PC-3 (cell line): Measurements from ENCODE around the gene LACC1. TPM values are rescaled to one million over a fixed set of nuclear protein-coding genes. Genes with fewer than 3 reads are reported as not detected.

Experiments
- ATAC-seq: fragments of 200-7000 bp; cut with Tn5 transposase; 2 replicates; pipeline ENCODE4 v1.9.1; 2020; ENCODE audit warnings: mild to moderate bottlenecking, moderate library complexity
- BruUV-seq: library from RNA; stranded (reverse); fragments of 400-500 nt; replicated peaks from 2 replicates; lab custom pipeline; 2021; lab: Mats Ljungman, UMichigan
- CTCF ChIA-PET: fragments of 300-600 bp; sonication (Branson Sonifier 250); formaldehyde crosslinking; loops from one replicate; lab custom pipeline; 2022; ENCODE audit warnings: antibody characterized with exemption; lab: Charles Lee
- POLR2A ChIA-PET: fragments of 300-600 bp; sonication (Branson Sonifier 250); formaldehyde crosslinking; loops from one replicate; lab custom pipeline; 2022; ENCODE audit warnings: antibody characterized with exemption; ENCODE audit not compliant: unreplicated experiment; lab: Charles Lee
- DNase-seq: peaks from one replicate; pipeline ENCODE4 v3.0.0-alpha.2; 2015
- H2AFZ ChIP-seq: fragments of 300-600 bp; sonication (generic); 2 replicates; pipeline ENCODE4 v1.6.0; 2016; ENCODE audit warnings: antibody characterized with exemption, low read length
- H3F3A ChIP-seq: fragments of 300-600 bp; sonication (generic); one replicate; pipeline ENCODE4 v1.6.0; 2017; ENCODE audit warnings: antibody characterized with exemption, low read length, control low read depth, mild to moderate bottlenecking; ENCODE audit not compliant: unreplicated experiment
- H3K27ac ChIP-seq: fragments of 300-600 bp; sonication (generic); 2 replicates; pipeline ENCODE4 v1.5.1; 2016; ENCODE audit warnings: mild to moderate bottlenecking, low read length
- H3K27me3 ChIP-seq: fragments of 300-600 bp; sonication (generic); 2 replicates; pipeline ENCODE4 v1.6.1; 2016; ENCODE audit warnings: low read length, mixed read lengths
- H3K36me3 ChIP-seq: fragments of 300-600 bp; sonication (generic); 2 replicates; pipeline ENCODE4 v1.6.1; 2016; ENCODE audit warnings: low read depth, mixed run types, low read length, mixed read lengths
- H3K4me1 ChIP-seq: fragments of 300-600 bp; sonication (generic); 2 replicates; pipeline ENCODE4 v1.5.1; 2016; ENCODE audit warnings: low read length; ENCODE audit not compliant: insufficient read depth
- H3K4me2 ChIP-seq: fragments of 300-600 bp; sonication (generic); 2 replicates; pipeline ENCODE4 v1.6.0; 2016; ENCODE audit warnings: low read length
- H3K4me3 ChIP-seq: fragments of 300-600 bp; sonication (generic); 2 replicates; pipeline ENCODE4 v1.5.1; 2016; ENCODE audit warnings: mild to moderate bottlenecking, low read length, mixed read lengths
- H3K79me2 ChIP-seq: fragments of 300-600 bp; sonication (generic); 2 replicates; pipeline ENCODE4 v1.6.1; 2017; ENCODE audit warnings: low read length, mixed read lengths
- H3K9ac ChIP-seq: fragments of 300-600 bp; sonication (generic); 2 replicates; pipeline ENCODE4 v1.6.0; 2016; ENCODE audit warnings: mild to moderate bottlenecking, low read length
- H3K9me2 ChIP-seq: fragments of 300-600 bp; sonication (generic); replicated peaks from 2 replicates; pipeline ENCODE4 v1.6.1; 2016; ENCODE audit warnings: mixed run types, low read length, mixed read lengths
- H3K9me3 ChIP-seq: fragments of 300-600 bp; sonication (generic); 2 replicates; pipeline ENCODE4 v1.6.1; 2016; ENCODE audit warnings: low read length, mixed read lengths
- H4K20me1 ChIP-seq: fragments of 300-600 bp; sonication (generic); 2 replicates; pipeline ENCODE4 v1.6.1; 2016; ENCODE audit warnings: low read length, mixed read lengths
- EZH2 ChIP-seq: fragments of 300-600 bp; sonication (generic); IDR thresholded peaks from one replicate; pipeline ENCODE4 v1.6.1; 2017; ENCODE audit warnings: antibody characterized with exemption, mild to moderate bottlenecking, low read length; ENCODE audit not compliant: unreplicated experiment
- EZH2phosphoT487 ChIP-seq: fragments of 300-600 bp; sonication (generic); IDR thresholded peaks from 2 replicates; pipeline ENCODE4 v1.6.1; 2018; ENCODE audit warnings: mild to moderate bottlenecking, antibody characterized with exemption, low read length, borderline replicate concordance
- intact Hi-C: fragments of 100-400 bp; cut with micrococcal nuclease; formaldehyde crosslinking; loops from 2 replicates; pipeline ENCODE4 v1.9.0; 2023
- total RNA-seq: library from RNA; depleted of rRNA; stranded (reverse); fragments of >200 nt; gene quantifications from 2 replicates; pipeline ENCODE4 v1.2.3, GENCODE V29; 2014
- TF ChIP-seq, protein P1 (sequence below): fragments of 300-600 bp; sonication (generic); conservative IDR thresholded peaks from 2 replicates; pipeline ENCODE4 v1.5.1; 2017; ENCODE audit warnings: antibody characterized with exemption, low read depth, mild to moderate bottlenecking, low read length

LACC1 gene
- total RNA-seq, 1 experiment from 2014 or later: 1.2 TPM

DNA sequence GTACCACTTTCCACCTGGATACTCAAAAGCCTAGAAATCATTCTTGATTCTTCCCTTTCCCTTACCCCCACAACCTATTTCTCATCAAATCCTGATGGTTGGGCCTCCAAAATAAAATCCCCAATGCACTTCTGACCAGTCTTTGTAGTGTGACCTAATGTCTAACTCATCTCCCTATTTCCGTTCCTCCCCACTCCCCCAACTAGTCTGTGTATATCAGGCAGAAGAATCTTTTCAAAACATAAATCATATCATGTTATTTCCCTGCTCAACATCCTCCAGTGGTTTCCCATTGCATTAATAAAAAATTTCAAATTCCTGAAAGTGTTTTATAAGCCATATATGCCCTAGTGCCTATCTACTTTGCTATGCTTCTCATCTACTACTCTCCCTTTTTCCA is 17.8 kb upstream of the LACC1 start:
- TF ChIP-seq EZH2: no peak
- TF ChIP-seq, protein P1, sequence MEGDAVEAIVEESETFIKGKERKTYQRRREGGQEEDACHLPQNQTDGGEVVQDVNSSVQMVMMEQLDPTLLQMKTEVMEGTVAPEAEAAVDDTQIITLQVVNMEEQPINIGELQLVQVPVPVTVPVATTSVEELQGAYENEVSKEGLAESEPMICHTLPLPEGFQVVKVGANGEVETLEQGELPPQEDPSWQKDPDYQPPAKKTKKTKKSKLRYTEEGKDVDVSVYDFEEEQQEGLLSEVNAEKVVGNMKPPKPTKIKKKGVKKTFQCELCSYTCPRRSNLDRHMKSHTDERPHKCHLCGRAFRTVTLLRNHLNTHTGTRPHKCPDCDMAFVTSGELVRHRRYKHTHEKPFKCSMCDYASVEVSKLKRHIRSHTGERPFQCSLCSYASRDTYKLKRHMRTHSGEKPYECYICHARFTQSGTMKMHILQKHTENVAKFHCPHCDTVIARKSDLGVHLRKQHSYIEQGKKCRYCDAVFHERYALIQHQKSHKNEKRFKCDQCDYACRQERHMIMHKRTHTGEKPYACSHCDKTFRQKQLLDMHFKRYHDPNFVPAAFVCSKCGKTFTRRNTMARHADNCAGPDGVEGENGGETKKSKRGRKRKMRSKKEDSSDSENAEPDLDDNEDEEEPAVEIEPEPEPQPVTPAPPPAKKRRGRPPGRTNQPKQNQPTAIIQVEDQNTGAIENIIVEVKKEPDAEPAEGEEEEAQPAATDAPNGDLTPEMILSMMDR: no peak
- no peak for TF ChIP-seq EZH2phosphoT487
- Histone ChIP-seq H3K4me1 (peaks cover 16% of the 10 kb centered on the region), H3K27me3 (no peaks in the 10 kb centered on the region), H3K9me3 (no peaks in the 10 kb centered on the region), H4K20me1 (no peaks in the 10 kb centered on the region), H3F3A (no peaks in the 10 kb centered on the region), H3K4me3 (no peak overlapping the region), H3K9me2 (no peaks in the 10 kb centered on the region), H2AFZ (no peak overlapping the region), H3K36me3 (no peaks in the 10 kb centered on the region), H3K4me2 (no peak overlapping the region), H3K27ac (no peak overlapping the region), H3K9ac (no peak overlapping the region), H3K79me2 (no peaks in the 10 kb centered on the region)
- DNase-seq (no peak), ATAC-seq (no peak)
- ChIA-PET POLR2A (no interaction called here), CTCF (no interaction called here)
- intact Hi-C loops: no loop called here
- BruUV-seq: no TSS peak

DNA sequence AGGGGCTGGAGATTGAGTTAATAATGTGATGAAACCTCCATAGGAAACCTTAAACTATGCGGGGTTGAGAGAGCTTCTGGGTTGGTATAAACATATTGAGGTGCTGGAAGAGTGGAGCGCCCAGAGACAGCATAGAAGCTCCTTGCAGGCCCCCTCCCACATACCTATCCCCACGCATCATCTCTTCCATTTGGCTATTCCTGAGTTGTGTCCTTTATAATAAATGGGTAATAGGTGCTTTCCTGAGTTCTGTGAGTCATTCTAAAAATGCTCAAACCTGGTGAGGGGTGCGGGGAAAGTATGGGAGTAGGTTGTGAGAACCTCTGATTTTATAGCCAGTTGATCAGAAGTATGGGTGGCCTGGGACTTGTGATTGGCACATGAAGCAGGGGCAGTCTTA is 14.8 kb upstream of the LACC1 start:
- DNase-seq (peak; percentile 50), ATAC-seq (no peak)
- Histone ChIP-seq H3K4me1 (peaks cover 16% of the 10 kb centered on the region), H3K27me3 (no peaks in the 10 kb centered on the region), H3K9me3 (no peaks in the 10 kb centered on the region), H3K4me3 (no peak overlapping the region), H3K79me2 (no peaks in the 10 kb centered on the region), H3K9me2 (no peaks in the 10 kb centered on the region), H4K20me1 (no peaks in the 10 kb centered on the region), H3F3A (no peaks in the 10 kb centered on the region), H2AFZ (no peak overlapping the region), H3K4me2 (no peak overlapping the region), H3K9ac (no peak overlapping the region), H3K36me3 (no peaks in the 10 kb centered on the region), H3K27ac (no peak overlapping the region)
- intact Hi-C loops: no loop called here
- ChIA-PET POLR2A (no interaction called here), CTCF (no interaction called here)
- TF ChIP-seq, protein P1: no peak
- TF ChIP-seq EZH2phosphoT487 (no peak), EZH2 (no peak)
- BruUV-seq: no TSS peak

DNA sequence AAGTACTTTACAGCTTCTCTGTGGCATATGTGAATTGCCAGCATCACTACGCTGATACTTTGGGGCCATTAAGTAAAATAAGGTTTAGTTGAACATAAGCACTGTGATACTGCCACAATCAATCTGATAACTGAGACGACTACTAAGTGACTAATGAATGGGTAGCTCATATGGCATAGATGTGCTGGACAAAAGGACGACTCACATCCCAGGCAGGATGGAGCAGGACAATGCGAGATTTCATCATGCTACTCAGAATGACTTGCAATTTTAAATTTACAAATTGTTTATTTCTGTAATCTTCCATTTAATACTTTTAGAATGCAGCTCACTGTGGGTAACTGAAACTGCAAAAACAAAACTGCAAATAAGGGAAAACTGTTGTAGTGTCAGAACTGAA is 13.8 kb upstream of the LACC1 start:
- Histone ChIP-seq H3F3A (no peaks in the 10 kb centered on the region), H3K9me2 (no peaks in the 10 kb centered on the region), H4K20me1 (no peaks in the 10 kb centered on the region), H3K27ac (peak overlapping the region; percentile 76), H2AFZ (peak overlapping the region; percentile 31), H3K4me1 (peaks cover 16% of the 10 kb centered on the region), H3K79me2 (no peaks in the 10 kb centered on the region), H3K27me3 (no peaks in the 10 kb centered on the region), H3K36me3 (no peaks in the 10 kb centered on the region), H3K9ac (peak overlapping the region; percentile 52), H3K4me3 (no peak overlapping the region), H3K9me3 (no peaks in the 10 kb centered on the region), H3K4me2 (peak overlapping the region; percentile 23)
- ChIA-PET CTCF (no interaction called here), POLR2A (no interaction called here)
- DNase-seq (peak; percentile 60), ATAC-seq (peak; percentile 79)
- BruUV-seq: no TSS peak
- TF ChIP-seq EZH2: no peak
- no peak for TF ChIP-seq EZH2phosphoT487
- TF ChIP-seq, protein P1: no peak
- intact Hi-C loops: no loop called here
